GM12878 (cell line): ENCODE data around the gene IRF2BPL. TPM values are rescaled to one million over a fixed set of nuclear protein-coding genes. Genes with fewer than 3 reads are reported as not detected.

Experiments used
- ATAC-seq: fragments of 200-7000 bp; cut with Tn5 transposase; 3 replicates; pipeline ENCODE4 v1.9.1; 2020; ENCODE audit warnings: mild to moderate bottlenecking, moderate library complexity
- BruUV-seq: library from RNA; stranded (reverse); fragments of 400-500 nt; replicated peaks from 2 replicates; lab custom pipeline; 2021; lab: Mats Ljungman, UMichigan
- CTCF ChIA-PET: fragments of 300-600 bp; sonication (Branson Sonifier 250); formaldehyde crosslinking; extraction: SDS; loops from one replicate; lab custom pipeline; 2021; ENCODE audit warnings: inconsistent platforms; lab: Yijun Ruan, JAX
- POLR2A ChIA-PET: fragments of 350-600 bp; formaldehyde crosslinking; extraction: SDS; loops from one replicate; lab custom pipeline; 2021; ENCODE audit warnings: inconsistent platforms; lab: Charles Lee
- RAD21 ChIA-PET: fragments of 300-600 bp; sonication (Branson Sonifier 250); formaldehyde crosslinking; loops from one replicate; lab custom pipeline; 2023; ENCODE audit warnings: antibody characterized with exemption; ENCODE audit not compliant: unreplicated experiment; lab: Charles Lee
- SMC1A ChIA-PET: fragments of 300-600 bp; sonication (Branson Sonifier 250); formaldehyde crosslinking; loops from one replicate; lab custom pipeline; 2023; ENCODE audit not compliant: unreplicated experiment, uncharacterized antibody; lab: Charles Lee
- DNase-seq: peaks from one replicate; pipeline ENCODE4 v3.0.0-alpha.2; 2011; ENCODE audit warnings: low read depth, low spot score
- FAIRE-seq: peaks from 3 replicates; lab custom pipeline; 2011; peaks lifted over from hg19 to GRCh38; lab: Jason Lieb, UNC
- H2AFZ ChIP-seq: 2 replicates; pipeline ENCODE4 v1.6.0; 2011; ENCODE audit warnings: low read depth, low read length, control low read depth; ENCODE audit not compliant: control insufficient read depth
- H3K27ac ChIP-seq: 2 replicates; pipeline ENCODE4 v1.5.1; 2011; ENCODE audit warnings: control low read depth; ENCODE audit not compliant: control insufficient read depth, insufficient read depth
- H3K27me3 ChIP-seq, 2 experiments: replicated peaks in 1 of 2; 2 replicates each; pipeline versions ENCODE4 v1.6.0 to v1.6.1; 2011; ENCODE audit warnings: low read length in 1 of 2; ENCODE audit not compliant: control insufficient read depth in 2 of 2, insufficient read depth in 2 of 2
- H3K36me3 ChIP-seq, 2 experiments: 2 replicates each; pipeline ENCODE4 v1.5.1; 2011; ENCODE audit warnings: low read length in 1 of 2; ENCODE audit not compliant: control insufficient read depth in 2 of 2, insufficient read depth in 2 of 2
- H3K4me1 ChIP-seq: 2 replicates; pipeline ENCODE4 v1.6.1; 2011; ENCODE audit warnings: mild to moderate bottlenecking, low read length, moderate library complexity, mixed read lengths; ENCODE audit not compliant: control insufficient read depth, insufficient read depth
- H3K4me2 ChIP-seq: 2 replicates; pipeline ENCODE4 v1.6.0; 2011; ENCODE audit warnings: control low read depth; ENCODE audit not compliant: control insufficient read depth, insufficient read depth
- H3K4me3 ChIP-seq: fragments of 200-600 bp; sonication (generic); 2 replicates; pipeline ENCODE4 v1.5.1; 2016
- H3K79me2 ChIP-seq: 2 replicates; pipeline ENCODE4 v1.6.0; 2011; ENCODE audit warnings: low read length; ENCODE audit not compliant: control insufficient read depth, insufficient read depth
- H3K9ac ChIP-seq: 2 replicates; pipeline ENCODE4 v1.8.0; 2011; ENCODE audit warnings: low read length, control low read depth, mixed read lengths; ENCODE audit not compliant: control insufficient read depth, insufficient read depth
- H3K9me3 ChIP-seq: replicated peaks from 3 replicates; pipeline ENCODE4 v1.5.1; 2011; ENCODE audit warnings: mild to moderate bottlenecking, low read length; ENCODE audit not compliant: control insufficient read depth, insufficient read depth
- H4K20me1 ChIP-seq: 2 replicates; pipeline ENCODE4 v1.6.0; 2011; ENCODE audit not compliant: control insufficient read depth, insufficient read depth
- CBX5 ChIP-seq: sonication (generic); IDR thresholded peaks from 2 replicates; pipeline ENCODE4 v1.6.1; 2016; ENCODE audit warnings: low read depth, moderate library complexity, mild to moderate bottlenecking, inconsistent platforms
- HSF1 ChIP-seq: fragments of 150-350 bp; IDR thresholded peaks from 2 replicates; pipeline ENCODE4 v1.6.1; 2014; ENCODE audit warnings: mild to moderate bottlenecking, low read depth, low read length
- MEF2B ChIP-seq: fragments of 450-650 bp; IDR thresholded peaks from 2 replicates; pipeline ENCODE4 v1.6.1; 2018; ENCODE audit warnings: mild to moderate bottlenecking, moderate library complexity; ENCODE audit not compliant: partially characterized antibody, poor library complexity, severe bottlenecking
- MXI1 ChIP-seq: fragments of 150-350 bp; IDR thresholded peaks from 2 replicates; pipeline ENCODE4 v1.6.1; 2011; ENCODE audit warnings: low read depth, mild to moderate bottlenecking, inconsistent platforms, low read length, improper control_type of control experiment
- PML ChIP-seq: IDR thresholded peaks from 2 replicates; pipeline ENCODE4 v1.6.1; 2012; ENCODE audit warnings: low read length, inconsistent platforms
- RBBP5 ChIP-seq: fragments of 200-600 bp; sonication (generic); conservative IDR thresholded peaks from 2 replicates; pipeline ENCODE4 v1.6.1; 2016
- RCOR1 ChIP-seq: conservative IDR thresholded peaks from 2 replicates; pipeline ENCODE4 v1.6.1; 2012; ENCODE audit warnings: low read depth, low read length, improper control_type of control experiment
- ZNF24 ChIP-seq: fragments of 450-650 bp; IDR thresholded peaks from 2 replicates; pipeline ENCODE4 v1.6.1; 2017; ENCODE audit warnings: antibody characterized with exemption, mild to moderate bottlenecking
- ZNF274 ChIP-seq: IDR thresholded peaks from one replicate; pipeline ENCODE4 v1.8.0; 2011; ENCODE audit not compliant: insufficient read length, insufficient read depth
- WGBS: methylation state at CpG from one replicate; pipeline ENCODE4 v1.1.6; 2016; ENCODE audit warnings: low lambda C conversion rate; ENCODE audit not compliant: insufficient replicate concordance, insufficient coverage; ENCODE audit errors: missing lambda C conversion rate; 5-methylcytosine and 5-hydroxymethylcytosine counted together
- in situ Hi-C: fragments of 300-500 bp; cut with MboI; formaldehyde crosslinking; loops from 9 replicates; pipeline ENCODE4 v1.14.3; 2018; ENCODE audit warnings: mixed read lengths
- intact Hi-C: fragments of 100-400 bp; cut with micrococcal nuclease; formaldehyde crosslinking; loops from one replicate; pipeline ENCODE4 v1.14.2; 2022; ENCODE audit not compliant: unreplicated experiment
- polyA plus RNA-seq, 11 experiments: library from polyadenylated mRNA; depleted of rRNA in 4 of 11; unstranded in 6 of 11; stranded (reverse) in 5 of 11; fragments of >200 nt; fragmentation: Nextera tagmentation in 4 of 11; fragmentation: Illumina TruSeq in 1 of 11; extraction: Ambion mirVana in 4 of 11; extraction: Trizol in 1 of 11; gene quantifications; 1 replicate in 1 of 11; 2 replicates in 10 of 11; pipeline versions ENCODE4 v1.2.1 to v1.2.3, GENCODE V29; 2011 to 2016; ENCODE audit warnings: inconsistent platforms in 2 of 11, missing spikeins in 2 of 11, low read depth in 1 of 11
- total RNA-seq, 4 experiments: library from RNA; depleted of rRNA in 3 of 4; stranded (reverse); fragments of >200 nt in 3 of 4; fragmentation: Illumina TruSeq in 1 of 4; extraction: Trizol in 1 of 4; gene quantifications; 2 replicates each; pipeline versions ENCODE4 v1.2.1 to v1.2.3, GENCODE V29; 2013 to 2021
- TF ChIP-seq, protein P1 (sequence below): IDR thresholded peaks from 2 replicates; pipeline ENCODE4 v1.6.1; 2012; ENCODE audit warnings: mild to moderate bottlenecking, low read depth, low read length
- TF ChIP-seq, protein P2 (sequence below): fragments of 450-650 bp; IDR thresholded peaks from 2 replicates; pipeline ENCODE4 v1.6.1; 2018; ENCODE audit warnings: borderline replicate concordance, mild to moderate bottlenecking; ENCODE audit not compliant: partially characterized antibody
- TF ChIP-seq, protein P3 (sequence below): fragments of 450-650 bp; formaldehyde crosslinking; IDR thresholded peaks from 2 replicates; pipeline ENCODE4 v1.5.0; 2022; ENCODE audit warnings: mild to moderate bottlenecking, missing genetic modification characterization

Gene IRF2BPL
- total and polyA plus RNA-seq, 10 of the 15 experiments (the other 5 are each of a cell fraction or from before 2014, with no cell fraction given): 1.2 to 34.5 (median 3.1) TPM

- TF ChIP-seq HSF1 (no peak), CBX5 (no peak), RCOR1 (no peak), MEF2B (no peak), ZNF274 (no peak), ZNF24 (no peak), RBBP5 (no peak)
- TF ChIP-seq, protein P1, sequence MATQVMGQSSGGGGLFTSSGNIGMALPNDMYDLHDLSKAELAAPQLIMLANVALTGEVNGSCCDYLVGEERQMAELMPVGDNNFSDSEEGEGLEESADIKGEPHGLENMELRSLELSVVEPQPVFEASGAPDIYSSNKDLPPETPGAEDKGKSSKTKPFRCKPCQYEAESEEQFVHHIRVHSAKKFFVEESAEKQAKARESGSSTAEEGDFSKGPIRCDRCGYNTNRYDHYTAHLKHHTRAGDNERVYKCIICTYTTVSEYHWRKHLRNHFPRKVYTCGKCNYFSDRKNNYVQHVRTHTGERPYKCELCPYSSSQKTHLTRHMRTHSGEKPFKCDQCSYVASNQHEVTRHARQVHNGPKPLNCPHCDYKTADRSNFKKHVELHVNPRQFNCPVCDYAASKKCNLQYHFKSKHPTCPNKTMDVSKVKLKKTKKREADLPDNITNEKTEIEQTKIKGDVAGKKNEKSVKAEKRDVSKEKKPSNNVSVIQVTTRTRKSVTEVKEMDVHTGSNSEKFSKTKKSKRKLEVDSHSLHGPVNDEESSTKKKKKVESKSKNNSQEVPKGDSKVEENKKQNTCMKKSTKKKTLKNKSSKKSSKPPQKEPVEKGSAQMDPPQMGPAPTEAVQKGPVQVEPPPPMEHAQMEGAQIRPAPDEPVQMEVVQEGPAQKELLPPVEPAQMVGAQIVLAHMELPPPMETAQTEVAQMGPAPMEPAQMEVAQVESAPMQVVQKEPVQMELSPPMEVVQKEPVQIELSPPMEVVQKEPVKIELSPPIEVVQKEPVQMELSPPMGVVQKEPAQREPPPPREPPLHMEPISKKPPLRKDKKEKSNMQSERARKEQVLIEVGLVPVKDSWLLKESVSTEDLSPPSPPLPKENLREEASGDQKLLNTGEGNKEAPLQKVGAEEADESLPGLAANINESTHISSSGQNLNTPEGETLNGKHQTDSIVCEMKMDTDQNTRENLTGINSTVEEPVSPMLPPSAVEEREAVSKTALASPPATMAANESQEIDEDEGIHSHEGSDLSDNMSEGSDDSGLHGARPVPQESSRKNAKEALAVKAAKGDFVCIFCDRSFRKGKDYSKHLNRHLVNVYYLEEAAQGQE: no peak
Measured at GRCh38 chr14:77018785-77019184, 9.7 kb downstream of the IRF2BPL start (continued).

DNA sequence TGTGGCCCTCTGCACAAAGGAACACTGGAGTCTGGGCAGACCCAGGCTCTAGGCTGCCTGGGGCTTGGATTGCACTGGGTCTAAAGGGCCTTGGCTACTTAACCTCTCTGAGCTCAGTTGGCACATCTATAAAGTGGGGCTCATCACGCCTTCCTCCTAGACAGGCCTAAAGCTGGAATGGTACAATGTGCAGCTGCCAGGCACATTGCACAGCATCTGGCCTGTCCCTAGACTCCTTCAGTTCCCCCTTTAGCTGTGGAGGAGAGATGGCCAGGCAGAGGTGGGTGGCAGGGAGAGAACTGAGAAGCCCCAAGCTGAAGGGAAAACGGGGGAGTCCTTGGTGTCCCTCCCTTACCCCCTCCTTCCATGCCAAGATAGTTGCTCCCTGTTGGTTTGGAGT lies 10.8 kb downstream of the IRF2BPL start:
- H4K20me1 ChIP-seq: no peaks in the 10 kb centered on the region
- ChIA-PET RAD21 (no interaction called here), CTCF (interaction anchor here (0.5 to 1.4 kb wide), 3 partner anchors 26 to 69 kb away, joined by 3 to 4 read pairs (median 3); no protein-coding TSS in a partner anchor), POLR2A (interaction anchor here (0.6 kb wide), 1 partner anchor 14 kb away, joined by 4 read pairs; no protein-coding TSS in a partner anchor), SMC1A (interaction anchor here (1.6 kb wide), 1 partner anchor 104 kb away, joined by 4 read pairs; no protein-coding TSS in a partner anchor)
- no peaks in the 10 kb centered on the region for H3K79me2 ChIP-seq
- ATAC-seq: no peak
- no peaks in the 10 kb centered on the region for H3K36me3 ChIP-seq
- in situ Hi-C loops (no loop called here), intact Hi-C loops (no loop called here)
- 52% methylated on average over 2 of the region's 2 CpGs for WGBS
- no peak for DNase-seq
- no peaks in the 10 kb centered on the region for H3K27me3 ChIP-seq
- no peak overlapping the region for H3K27ac ChIP-seq
- H3K9ac ChIP-seq: no peak overlapping the region
- H3K4me3 ChIP-seq: no peak overlapping the region
- peaks cover 21% of the 10 kb centered on the region for H3K4me1 ChIP-seq
- no peak for FAIRE-seq
- H2AFZ ChIP-seq: no peak overlapping the region
- BruUV-seq: no TSS peak
- H3K9me3 ChIP-seq: no peaks in the 10 kb centered on the region
- no peak overlapping the region for H3K4me2 ChIP-seq
- TF ChIP-seq PML (no peak), MXI1 (no peak)
- TF ChIP-seq, protein P2, sequence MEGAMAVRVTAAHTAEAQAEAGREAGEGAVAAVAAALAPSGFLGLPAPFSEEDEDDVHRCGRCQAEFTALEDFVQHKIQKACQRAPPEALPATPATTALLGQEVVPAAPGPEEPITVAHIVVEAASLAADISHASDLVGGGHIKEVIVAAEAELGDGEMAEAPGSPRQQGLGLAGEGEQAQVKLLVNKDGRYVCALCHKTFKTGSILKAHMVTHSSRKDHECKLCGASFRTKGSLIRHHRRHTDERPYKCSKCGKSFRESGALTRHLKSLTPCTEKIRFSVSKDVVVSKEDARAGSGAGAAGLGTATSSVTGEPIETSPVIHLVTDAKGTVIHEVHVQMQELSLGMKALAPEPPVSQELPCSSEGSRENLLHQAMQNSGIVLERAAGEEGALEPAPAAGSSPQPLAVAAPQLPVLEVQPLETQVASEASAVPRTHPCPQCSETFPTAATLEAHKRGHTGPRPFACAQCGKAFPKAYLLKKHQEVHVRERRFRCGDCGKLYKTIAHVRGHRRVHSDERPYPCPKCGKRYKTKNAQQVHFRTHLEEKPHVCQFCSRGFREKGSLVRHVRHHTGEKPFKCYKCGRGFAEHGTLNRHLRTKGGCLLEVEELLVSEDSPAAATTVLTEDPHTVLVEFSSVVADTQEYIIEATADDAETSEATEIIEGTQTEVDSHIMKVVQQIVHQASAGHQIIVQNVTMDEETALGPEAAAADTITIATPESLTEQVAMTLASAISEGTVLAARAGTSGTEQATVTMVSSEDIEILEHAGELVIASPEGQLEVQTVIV: no peak
- TF ChIP-seq, protein P3, sequence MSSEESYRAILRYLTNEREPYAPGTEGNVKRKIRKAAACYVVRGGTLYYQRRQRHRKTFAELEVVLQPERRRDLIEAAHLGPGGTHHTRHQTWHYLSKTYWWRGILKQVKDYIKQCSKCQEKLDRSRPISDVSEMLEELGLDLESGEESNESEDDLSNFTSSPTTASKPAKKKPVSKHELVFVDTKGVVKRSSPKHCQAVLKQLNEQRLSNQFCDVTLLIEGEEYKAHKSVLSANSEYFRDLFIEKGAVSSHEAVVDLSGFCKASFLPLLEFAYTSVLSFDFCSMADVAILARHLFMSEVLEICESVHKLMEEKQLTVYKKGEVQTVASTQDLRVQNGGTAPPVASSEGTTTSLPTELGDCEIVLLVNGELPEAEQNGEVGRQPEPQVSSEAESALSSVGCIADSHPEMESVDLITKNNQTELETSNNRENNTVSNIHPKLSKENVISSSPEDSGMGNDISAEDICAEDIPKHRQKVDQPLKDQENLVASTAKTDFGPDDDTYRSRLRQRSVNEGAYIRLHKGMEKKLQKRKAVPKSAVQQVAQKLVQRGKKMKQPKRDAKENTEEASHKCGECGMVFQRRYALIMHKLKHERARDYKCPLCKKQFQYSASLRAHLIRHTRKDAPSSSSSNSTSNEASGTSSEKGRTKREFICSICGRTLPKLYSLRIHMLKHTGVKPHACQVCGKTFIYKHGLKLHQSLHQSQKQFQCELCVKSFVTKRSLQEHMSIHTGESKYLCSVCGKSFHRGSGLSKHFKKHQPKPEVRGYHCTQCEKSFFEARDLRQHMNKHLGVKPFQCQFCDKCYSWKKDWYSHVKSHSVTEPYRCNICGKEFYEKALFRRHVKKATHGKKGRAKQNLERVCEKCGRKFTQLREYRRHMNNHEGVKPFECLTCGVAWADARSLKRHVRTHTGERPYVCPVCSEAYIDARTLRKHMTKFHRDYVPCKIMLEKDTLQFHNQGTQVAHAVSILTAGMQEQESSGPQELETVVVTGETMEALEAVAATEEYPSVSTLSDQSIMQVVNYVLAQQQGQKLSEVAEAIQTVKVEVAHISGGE (CRISPR knock-in tag): no peak
